Caco-2 (cell line): Measurements from ENCODE around the gene MAD1L1. TPM values are rescaled to one million over a fixed set of nuclear protein-coding genes. Genes with fewer than 3 reads are reported as not detected.

Experiments
- BruUV-seq: library from RNA; stranded (reverse); fragments of 400-500 nt; replicated peaks from 2 replicates; lab custom pipeline; 2021; lab: Mats Ljungman, UMichigan
- CTCF ChIA-PET: fragments of 300-600 bp; sonication (Branson Sonifier 250); formaldehyde crosslinking; loops from one replicate; lab custom pipeline; 2022; ENCODE audit warnings: antibody characterized with exemption; lab: Charles Lee
- POLR2A ChIA-PET: fragments of 300-600 bp; sonication (Branson Sonifier 250); formaldehyde crosslinking; loops from one replicate; lab custom pipeline; 2022; ENCODE audit warnings: antibody characterized with exemption; lab: Charles Lee
- DNase-seq, 2 experiments: peaks; one replicate each; pipeline versions ENCODE4 v3.0.0 to v3.0.0-alpha.2; 2020 to 2022
- H3K27me3 ChIP-seq: replicated peaks from 2 replicates; pipeline ENCODE4 v1.6.0; 2011; ENCODE audit warnings: low read length; ENCODE audit not compliant: control insufficient read depth, insufficient read depth
- H3K36me3 ChIP-seq: 2 replicates; pipeline ENCODE4 v1.5.1; 2011; ENCODE audit warnings: low read length; ENCODE audit not compliant: control insufficient read depth, insufficient read depth
- H3K4me1 ChIP-seq: fragments of 250-450 bp; sonication (Bioruptor Pico); 2 replicates; pipeline ENCODE4 v1.5.1; 2020; ENCODE audit warnings: mild to moderate bottlenecking
- H3K4me3 ChIP-seq: 2 replicates; pipeline ENCODE4 v1.5.1; 2011; ENCODE audit warnings: low read depth, mild to moderate bottlenecking, control low read depth, low read length
- H3K9me3 ChIP-seq: fragments of 250-450 bp; sonication (Bioruptor Pico); 2 replicates; pipeline ENCODE4 v1.5.1; 2020; ENCODE audit warnings: mild to moderate bottlenecking, moderate library complexity
- H3K27ac Mint-ChIP-seq: one replicate; pipeline ENCODE4 v1.8.0; 2022; ENCODE audit warnings: mixed read lengths; ENCODE audit not compliant: unreplicated experiment
- H3K27me3 Mint-ChIP-seq: one replicate; pipeline ENCODE4 v1.8.0; 2022; ENCODE audit warnings: mixed read lengths; ENCODE audit not compliant: insufficient read depth, unreplicated experiment
- H3K36me3 Mint-ChIP-seq: one replicate; pipeline ENCODE4 v1.8.0; 2022; ENCODE audit warnings: mild to moderate bottlenecking, mixed read lengths; ENCODE audit not compliant: insufficient read depth, unreplicated experiment
- H3K4me1 Mint-ChIP-seq: one replicate; pipeline ENCODE4 v1.8.0; 2022; ENCODE audit warnings: low read depth, mixed read lengths; ENCODE audit not compliant: unreplicated experiment
- H3K4me3 Mint-ChIP-seq: one replicate; pipeline ENCODE4 v1.8.0; 2022; ENCODE audit warnings: mild to moderate bottlenecking, moderate library complexity, mixed read lengths; ENCODE audit not compliant: unreplicated experiment
- H3K9me3 Mint-ChIP-seq: one replicate; pipeline ENCODE4 v1.8.0; 2022; ENCODE audit warnings: mixed read lengths; ENCODE audit not compliant: unreplicated experiment
- CTCF ChIP-seq, 2 experiments: fragments of 200-600 bp in 1 of 2; IDR thresholded peaks; 1 replicate in 1 of 2; 2 replicates in 1 of 2; pipeline versions ENCODE4 v1.5.1 to v1.8.0; 2011 to 2022; ENCODE audit warnings: antibody characterized with exemption in 1 of 2, control low read depth in 1 of 2, inconsistent platforms in 1 of 2, low read depth in 1 of 2, low read length in 1 of 2, mild to moderate bottlenecking in 1 of 2, moderate library complexity in 1 of 2; ENCODE audit not compliant: insufficient read depth in 1 of 2, severe bottlenecking in 1 of 2, unreplicated experiment in 1 of 2
- intact Hi-C: fragments of 100-400 bp; cut with micrococcal nuclease; formaldehyde crosslinking; loops from one replicate; pipeline ENCODE4 v1.10.0; 2022; ENCODE audit not compliant: unreplicated experiment
- total RNA-seq: library from RNA; stranded (reverse); gene quantifications from 2 replicates; pipeline ENCODE4 v1.2.3, GENCODE V29; 2022

Gene MAD1L1
- total RNA-seq, 1 experiment from 2014 or later = 58.6 TPM

- DNase-seq = no peak
- Mint-ChIP-seq H3K27me3 (no peaks in the 10 kb centered on the region), H3K4me1 (no peaks in the 10 kb centered on the region), H3K9me3 (peaks cover 10% of the 10 kb centered on the region), H3K4me3 (no peak overlapping the region), H3K36me3 (peaks cover 29% of the 10 kb centered on the region), H3K27ac (no peak overlapping the region)
- Histone ChIP-seq H3K9me3 (no peaks in the 10 kb centered on the region), H3K27me3 (no peaks in the 10 kb centered on the region), H3K4me3 (no peak overlapping the region), H3K4me1 (no peaks in the 10 kb centered on the region), H3K36me3 (no peaks in the 10 kb centered on the region)
- CTCF ChIA-PET = interaction anchor here (0.7 kb wide), 1 partner anchor 21 kb away, joined by 9 read pairs; no protein-coding TSS in a partner anchor
- intact Hi-C loops = no loop called here
- POLR2A ChIA-PET = no interaction called here
- no peak for TF ChIP-seq CTCF (IDR thresholded peaks at IDR 0.05; ENCODE audit: insufficient read depth in 1 of 2, low read depth in 1 of 2, low read length in 1 of 2, severe bottlenecking in 1 of 2, unreplicated experiment in 1 of 2)
- no TSS peak for BruUV-seq
These were observed 303.9 kb downstream of the MAD1L1 start for GRCh38 chr7:1928645-1929348.

DNA sequence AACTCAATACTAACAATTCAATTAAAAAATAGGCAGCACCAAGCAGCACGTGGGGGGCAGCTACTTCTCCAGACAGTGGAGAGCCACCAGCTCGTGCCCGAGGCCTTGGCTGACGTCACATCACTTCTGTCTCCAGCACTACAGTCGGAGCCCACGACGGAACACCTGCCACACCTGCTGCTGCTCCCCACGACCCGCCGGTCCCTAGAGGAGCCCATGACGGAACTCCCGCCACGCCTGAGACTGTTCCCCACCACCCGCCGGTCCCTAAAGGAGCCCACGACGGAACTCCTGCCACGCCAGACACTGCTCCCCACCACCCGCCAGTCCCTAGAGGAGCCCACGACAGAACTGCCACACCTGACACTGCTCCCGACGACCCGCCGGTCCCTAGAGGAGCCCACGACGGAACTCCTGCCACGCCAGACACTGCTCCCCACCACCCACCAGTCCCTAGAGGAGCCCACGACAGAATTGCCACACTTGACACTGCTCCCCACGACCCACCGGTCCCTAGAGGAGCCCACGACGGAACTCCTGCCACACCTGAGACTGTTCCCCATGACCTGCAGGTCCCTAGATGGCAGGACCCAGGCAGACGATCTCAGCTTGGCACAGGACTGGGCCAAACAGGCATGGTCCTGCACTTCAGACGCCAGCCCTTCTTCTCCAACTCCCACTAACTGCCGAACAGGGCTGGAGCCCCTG lies 304.7 kb downstream of the MAD1L1 start:
- no peaks in the 10 kb centered on the region for H3K27me3 Mint-ChIP-seq
- DNase-seq = no peak
- Histone ChIP-seq H3K9me3 (no peaks in the 10 kb centered on the region), H3K36me3 (no peaks in the 10 kb centered on the region), H3K4me1 (no peaks in the 10 kb centered on the region), H3K4me3 (no peak overlapping the region), H3K27me3 (no peaks in the 10 kb centered on the region)
- H3K4me3 Mint-ChIP-seq = no peak overlapping the region
- peaks cover 27% of the 10 kb centered on the region for H3K36me3 Mint-ChIP-seq
- H3K27ac Mint-ChIP-seq = no peak overlapping the region
- H3K4me1 Mint-ChIP-seq = no peaks in the 10 kb centered on the region
- peaks cover 8% of the 10 kb centered on the region for H3K9me3 Mint-ChIP-seq
- ChIA-PET POLR2A (no interaction called here), CTCF (no interaction called here)
- no TSS peak for BruUV-seq
- intact Hi-C loops = no loop called here
- no peak for TF ChIP-seq CTCF (IDR thresholded peaks at IDR 0.05; ENCODE audit: insufficient read depth in 1 of 2, low read depth in 1 of 2, low read length in 1 of 2, severe bottlenecking in 1 of 2, unreplicated experiment in 1 of 2)

DNA sequence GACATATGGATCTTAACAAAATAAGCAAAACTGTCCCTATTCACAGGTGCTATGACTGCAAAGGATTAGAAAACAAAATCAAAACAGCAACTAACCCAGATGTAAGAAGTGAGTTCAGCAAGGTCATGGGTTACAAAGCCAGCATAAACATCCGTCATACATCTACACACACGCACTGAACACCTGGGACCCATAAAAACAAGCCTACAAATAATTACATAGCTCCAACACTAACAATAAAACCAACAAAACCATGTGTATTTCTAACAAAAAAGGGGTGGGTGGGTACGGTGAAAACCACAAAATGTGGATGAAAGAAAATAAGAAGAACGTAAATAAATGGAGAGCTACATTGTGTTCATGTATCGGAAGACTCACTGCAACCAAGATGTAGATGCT lies 305.8 kb downstream of the MAD1L1 start:
- intact Hi-C loops = no loop called here
- H3K27me3 Mint-ChIP-seq = no peaks in the 10 kb centered on the region
- no peak overlapping the region for H3K27ac Mint-ChIP-seq
- POLR2A ChIA-PET = no interaction called here
- CTCF ChIA-PET = interaction anchor here (0.5 kb wide), 1 partner anchor 262 kb away, joined by 4 read pairs; no protein-coding TSS in a partner anchor
- H3K4me1 Mint-ChIP-seq = no peaks in the 10 kb centered on the region
- peaks cover 28% of the 10 kb centered on the region for H3K36me3 Mint-ChIP-seq
- no peak for TF ChIP-seq CTCF (IDR thresholded peaks at IDR 0.05; ENCODE audit: insufficient read depth in 1 of 2, low read depth in 1 of 2, low read length in 1 of 2, severe bottlenecking in 1 of 2, unreplicated experiment in 1 of 2)
- DNase-seq = no peak
- H3K4me3 Mint-ChIP-seq = no peak overlapping the region
- Histone ChIP-seq H3K36me3 (no peaks in the 10 kb centered on the region), H3K27me3 (no peaks in the 10 kb centered on the region), H3K4me3 (no peak overlapping the region), H3K4me1 (no peaks in the 10 kb centered on the region), H3K9me3 (no peaks in the 10 kb centered on the region)
- H3K9me3 Mint-ChIP-seq = no peaks in the 10 kb centered on the region
- no TSS peak for BruUV-seq
